Mucosa of descending colon (tissue), 3 donors: ENCODE measurements around the gene CTDSPL. TPM values are rescaled to one million over a fixed set of nuclear protein-coding genes. Genes with fewer than 3 reads are reported as not detected.

Source experiments
- ATAC-seq: fragments of 200-7000 bp; cut with Tn5 transposase; one replicate; pipeline ENCODE4 v1.9.1; 2020; ENCODE audit warnings: mild to moderate bottlenecking, moderate library complexity
- DNase-seq, 3 donors: peaks; one replicate each; pipeline ENCODE4 v3.0.0-alpha.2; 2020
- H3K36me3 ChIP-seq: fragments of 200-600 bp; one replicate; pipeline ENCODE4 v1.8.0; 2021; ENCODE audit warnings: low read depth, mild to moderate bottlenecking
- H3K4me1 ChIP-seq: fragments of 200-600 bp; one replicate; pipeline ENCODE4 v1.8.0; 2021; ENCODE audit warnings: low read depth, mild to moderate bottlenecking
- H3K4me3 ChIP-seq: fragments of 200-600 bp; one replicate; pipeline ENCODE4 v1.8.0; 2021; ENCODE audit warnings: mild to moderate bottlenecking
- H3K9me3 ChIP-seq: fragments of 200-600 bp; one replicate; pipeline ENCODE4 v1.8.0; 2021; ENCODE audit warnings: mild to moderate bottlenecking
- intact Hi-C, 2 donors: fragments of 100-400 bp; cut with DNase I in 1 of 2; cut with micrococcal nuclease in 1 of 2; formaldehyde crosslinking; loops; one replicate each; pipeline versions ENCODE4 v1.11.0 to v1.11.1; 2022; cut with DNase I, micrococcal nuclease
- total RNA-seq, 3 donors: library from RNA; stranded (reverse); fragmentation: NEBNext Ultra II Directional in 2 of 3; extraction: Animal tissue kit (Norgen Biotek cat#: 25700) in 2 of 3; gene quantifications; one replicate each; pipeline versions ENCODE4 v1.2.1 to v1.2.4, GENCODE V29; 2021 to 2023
- TF ChIP-seq, protein P1 (sequence below): fragments of 200-600 bp; IDR thresholded peaks from one replicate; pipeline ENCODE4 v1.8.0; 2022; ENCODE audit warnings: antibody characterized with exemption, mild to moderate bottlenecking
- donor health status: DM: no; HTN: no; CAD: no; lungs with moderate emphysema.
- donor health status: DM: no; HTN: no; CAD: no.
- donor health status: DM: no; HTN: yes; CAD: no.

The CTDSPL gene
- total RNA-seq, 3 donors from 2014 or later, result 59.1 to 89.7 (median 88.1) TPM

DNA sequence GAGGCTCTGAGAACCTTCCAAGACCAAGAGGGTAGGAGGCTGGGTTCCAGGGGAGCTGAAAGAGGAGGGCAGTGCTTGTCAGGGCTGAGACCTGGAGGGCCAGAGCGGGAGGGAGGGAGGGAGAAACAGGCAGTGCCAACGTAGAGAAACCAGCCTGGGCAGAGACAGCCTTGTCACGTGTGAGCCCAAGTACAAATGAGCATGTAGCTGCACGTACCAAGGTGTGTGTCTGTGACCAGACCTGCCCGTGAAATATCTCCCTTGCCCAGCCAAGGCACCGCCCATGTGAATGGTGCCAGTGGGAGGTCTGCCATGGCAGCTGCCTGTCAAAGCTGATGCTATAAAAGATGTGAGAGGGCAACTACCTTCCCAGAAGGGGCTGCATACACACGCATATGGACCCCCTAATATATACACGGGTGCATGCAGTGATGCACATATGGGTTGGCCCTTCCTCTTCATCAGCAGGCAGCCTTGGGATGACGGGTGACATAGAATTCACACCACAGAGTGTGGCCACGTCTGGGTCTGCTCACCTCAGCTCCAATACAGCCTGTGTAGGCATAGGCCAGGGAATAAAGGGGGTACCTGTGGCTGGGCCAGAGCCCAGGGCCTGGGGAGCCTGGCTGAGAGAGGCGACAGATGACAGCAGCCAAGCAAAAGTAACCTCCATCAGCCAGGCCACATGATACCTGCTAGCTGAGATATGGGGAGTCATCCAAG, 7.8 kb upstream of the CTDSPL start:
- no peak overlapping the region for H3K4me3 ChIP-seq
- H3K36me3 ChIP-seq, result no peaks in the 10 kb centered on the region
- H3K4me1 ChIP-seq, result peaks cover 5% of the 10 kb centered on the region
- TF ChIP-seq, protein P1, sequence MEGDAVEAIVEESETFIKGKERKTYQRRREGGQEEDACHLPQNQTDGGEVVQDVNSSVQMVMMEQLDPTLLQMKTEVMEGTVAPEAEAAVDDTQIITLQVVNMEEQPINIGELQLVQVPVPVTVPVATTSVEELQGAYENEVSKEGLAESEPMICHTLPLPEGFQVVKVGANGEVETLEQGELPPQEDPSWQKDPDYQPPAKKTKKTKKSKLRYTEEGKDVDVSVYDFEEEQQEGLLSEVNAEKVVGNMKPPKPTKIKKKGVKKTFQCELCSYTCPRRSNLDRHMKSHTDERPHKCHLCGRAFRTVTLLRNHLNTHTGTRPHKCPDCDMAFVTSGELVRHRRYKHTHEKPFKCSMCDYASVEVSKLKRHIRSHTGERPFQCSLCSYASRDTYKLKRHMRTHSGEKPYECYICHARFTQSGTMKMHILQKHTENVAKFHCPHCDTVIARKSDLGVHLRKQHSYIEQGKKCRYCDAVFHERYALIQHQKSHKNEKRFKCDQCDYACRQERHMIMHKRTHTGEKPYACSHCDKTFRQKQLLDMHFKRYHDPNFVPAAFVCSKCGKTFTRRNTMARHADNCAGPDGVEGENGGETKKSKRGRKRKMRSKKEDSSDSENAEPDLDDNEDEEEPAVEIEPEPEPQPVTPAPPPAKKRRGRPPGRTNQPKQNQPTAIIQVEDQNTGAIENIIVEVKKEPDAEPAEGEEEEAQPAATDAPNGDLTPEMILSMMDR, result no peak
- intact Hi-C loops, result loop anchor here in 1 of 2 donors (2.0 kb wide), 1 partner anchor 113 kb away; no protein-coding TSS in a partner anchor
- DNase-seq (peak; percentile 67 to 79 (median 77)), ATAC-seq (peak; percentile 90)
- no peaks in the 10 kb centered on the region for H3K9me3 ChIP-seq

DNA sequence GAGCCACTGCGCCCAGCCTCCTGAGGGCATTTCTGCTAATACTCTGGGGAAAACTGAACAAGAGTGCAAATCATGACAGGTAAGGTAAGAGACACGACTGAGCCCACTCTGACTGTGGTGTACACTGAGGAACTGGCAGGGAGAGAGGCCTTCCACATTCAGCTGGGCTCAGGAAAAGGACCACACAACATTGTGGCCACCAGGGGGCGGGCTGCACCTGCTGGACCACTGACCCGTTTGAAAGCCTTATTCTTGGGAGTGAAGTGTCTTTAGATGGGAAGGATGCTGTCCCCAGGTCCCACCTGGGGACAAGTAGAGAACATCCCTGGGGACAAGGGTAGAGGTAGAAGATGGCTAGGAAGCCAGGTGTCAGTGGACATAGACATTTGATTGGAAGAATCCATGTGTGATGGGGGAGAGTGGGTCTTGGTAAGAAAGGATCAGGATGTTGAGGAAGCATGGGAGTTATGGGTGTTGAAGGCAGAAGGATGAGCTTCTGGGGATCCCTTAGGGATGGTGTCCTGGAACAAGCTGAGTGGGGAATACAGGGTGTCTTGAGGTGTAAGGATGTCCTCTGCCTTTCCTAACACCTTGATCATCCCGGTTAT, 6.2 kb upstream of the CTDSPL start:
- Histone ChIP-seq H3K4me1 (peaks cover 10% of the 10 kb centered on the region), H3K9me3 (no peaks in the 10 kb centered on the region), H3K4me3 (no peak overlapping the region), H3K36me3 (peaks cover 3% of the 10 kb centered on the region)
- ATAC-seq, result peak; percentile 69
- peak; percentile 78 to 96 (median 91) for DNase-seq
- TF ChIP-seq, protein P1, result peak; percentile 72
- intact Hi-C loops, result loop anchor here (2.0 to 5.0 kb wide), 2 partner anchors 111 to 112 kb away; no protein-coding TSS in a partner anchor

DNA sequence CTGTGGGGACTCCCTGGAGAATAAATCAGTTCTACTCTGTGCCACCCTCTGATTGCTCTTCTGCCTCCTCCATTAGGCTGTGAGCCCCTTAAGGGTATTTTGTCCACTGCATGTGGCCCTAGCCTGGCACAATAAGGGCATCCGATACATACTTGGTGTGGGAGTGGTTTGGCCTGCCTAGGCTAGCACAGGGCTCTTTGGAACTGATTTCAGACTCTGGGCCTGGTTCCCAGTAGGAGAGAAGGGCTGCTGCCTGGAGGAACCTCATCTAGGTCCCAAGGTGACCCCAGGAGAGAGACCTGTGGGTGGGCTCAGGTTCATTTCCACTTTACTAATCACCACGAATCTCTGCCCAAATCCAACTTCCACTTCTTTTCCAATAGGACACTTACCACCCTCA, 5.3 kb upstream of the CTDSPL start:
- intact Hi-C loops, result loop anchor here in 1 of 2 donors (5.0 kb wide), 1 partner anchor 111 kb away; no protein-coding TSS in a partner anchor
- Histone ChIP-seq H3K4me1 (peaks cover 10% of the 10 kb centered on the region), H3K9me3 (no peaks in the 10 kb centered on the region), H3K36me3 (peaks cover 3% of the 10 kb centered on the region), H3K4me3 (no peak overlapping the region)
- no peak for DNase-seq
- TF ChIP-seq, protein P1, result no peak
- no peak for ATAC-seq

- no peaks in the 10 kb centered on the region for H3K9me3 ChIP-seq
- no peak overlapping the region for H3K4me3 ChIP-seq
- intact Hi-C loops, result loop anchor here in 1 of 2 donors (5.0 kb wide), 1 partner anchor 109 kb away; no protein-coding TSS in a partner anchor
- H3K36me3 ChIP-seq, result peaks cover 3% of the 10 kb centered on the region
- peaks cover 12% of the 10 kb centered on the region for H3K4me1 ChIP-seq
- TF ChIP-seq, protein P1, result no peak
- DNase-seq (no peak), ATAC-seq (no peak)
Measured at GRCh38 chr3:37858742-37859141, 2.9 kb upstream of the CTDSPL start.

- H3K4me3 ChIP-seq, result no peak overlapping the region
- peaks cover 16% of the 10 kb centered on the region for H3K4me1 ChIP-seq
- no peaks in the 10 kb centered on the region for H3K9me3 ChIP-seq
- peaks cover 3% of the 10 kb centered on the region for H3K36me3 ChIP-seq
- ATAC-seq (no peak), DNase-seq (no peak)
- intact Hi-C loops, result loop anchor here in 1 of 2 donors (5.0 kb wide), 1 partner anchor 108 kb away; no protein-coding TSS in a partner anchor
- TF ChIP-seq, protein P1, result no peak
Measured at GRCh38 chr3:37859354-37859753, 2.3 kb upstream of the CTDSPL start.
